CD14-positive monocyte (primary cell): ENCODE results near the gene CLDN22. TPM values are rescaled to one million over a fixed set of nuclear protein-coding genes. Genes with fewer than 3 reads are reported as not detected.

ENCODE experiments used
- DNase-seq, 3 donors: peaks; one replicate each; pipeline ENCODE4 v3.0.0-alpha.2; 2011 to 2022
- H2AFZ ChIP-seq: 2 replicates; pipeline ENCODE4 v1.6.0; 2012; ENCODE audit warnings: mild to moderate bottlenecking, low read depth, low read length, inconsistent platforms; ENCODE audit not compliant: insufficient read depth, poor library complexity, severe bottlenecking
- H3K27ac ChIP-seq, 2 donors: 1 replicate in 1 of 2; 2 replicates in 1 of 2; pipeline ENCODE4 v1.5.1; 2012 to 2013; ENCODE audit warnings: low read length in 2 of 2, control low read depth in 1 of 2, inconsistent platforms in 1 of 2, low read depth in 1 of 2, mild to moderate bottlenecking in 1 of 2
- H3K27me3 ChIP-seq, 2 donors: one replicate each; pipeline versions ENCODE4 v1.6.0 to v1.6.1; 2011 to 2013; ENCODE audit warnings: low read length in 2 of 2; ENCODE audit not compliant: control insufficient read depth in 2 of 2, insufficient read depth in 2 of 2
- H3K36me3 ChIP-seq, 2 donors: replicated peaks in 1 of 2; 1 replicate in 1 of 2; 2 replicates in 1 of 2; pipeline versions ENCODE4 v1.5.1 to v1.6.1; 2012 to 2013; ENCODE audit warnings: low read length in 2 of 2, control low read depth in 1 of 2, inconsistent platforms in 1 of 2, mild to moderate bottlenecking in 1 of 2; ENCODE audit not compliant: insufficient read depth in 2 of 2, control insufficient read depth in 1 of 2
- H3K4me1 ChIP-seq, 2 donors: 1 replicate in 1 of 2; 2 replicates in 1 of 2; pipeline versions ENCODE4 v1.5.1 to v1.6.1; 2012 to 2013; ENCODE audit warnings: low read length in 2 of 2, control low read depth in 1 of 2, inconsistent platforms in 1 of 2, mild to moderate bottlenecking in 1 of 2, moderate library complexity in 1 of 2; ENCODE audit not compliant: insufficient read depth in 2 of 2, control insufficient read depth in 1 of 2
- H3K4me2 ChIP-seq: replicated peaks from 2 replicates; pipeline ENCODE3; 2012; ENCODE audit warnings: low read length, moderate library complexity, mild to moderate bottlenecking; ENCODE audit not compliant: poor library complexity, severe bottlenecking; ENCODE audit errors: extremely low read depth
- H3K4me3 ChIP-seq, 3 experiments: fragments of 200-600 bp in 1 of 3; sonication (generic) in 1 of 3; replicated peaks in 1 of 3; 1 replicate in 2 of 3; 2 replicates in 1 of 3; pipeline ENCODE4 v1.5.1; 2011 to 2013; ENCODE audit warnings: low read length in 3 of 3, mild to moderate bottlenecking in 3 of 3, control low read depth in 2 of 3, low read depth in 2 of 3, inconsistent platforms in 1 of 3, moderate library complexity in 1 of 3
- H3K79me2 ChIP-seq: 2 replicates; pipeline ENCODE4 v1.6.0; 2012; ENCODE audit warnings: mild to moderate bottlenecking, control low read depth, inconsistent platforms, low read length, moderate library complexity; ENCODE audit not compliant: insufficient read depth
- H3K9ac ChIP-seq: 2 replicates; pipeline ENCODE4 v1.6.0; 2017; ENCODE audit warnings: low read length, mild to moderate bottlenecking; ENCODE audit not compliant: insufficient read depth, poor library complexity, severe bottlenecking
- H3K9me3 ChIP-seq, 2 donors: replicated peaks in 1 of 2; 1 replicate in 1 of 2; 2 replicates in 1 of 2; pipeline versions ENCODE4 v1.5.1 to v1.6.1; 2012 to 2013; ENCODE audit warnings: low read length in 2 of 2, control low read depth in 1 of 2; ENCODE audit not compliant: control insufficient read depth in 1 of 2, insufficient read depth in 1 of 2
- H4K20me1 ChIP-seq: 2 replicates; pipeline ENCODE4 v1.6.0; 2012; ENCODE audit warnings: mild to moderate bottlenecking, low read length, control low read depth, moderate library complexity; ENCODE audit not compliant: insufficient read depth
- H3K27ac Mint-ChIP-seq, 7 donors: one replicate each; pipeline ENCODE4 v1.8.0; 2020; ENCODE audit warnings: mild to moderate bottlenecking in 7 of 7, mixed read lengths in 7 of 7, moderate library complexity in 6 of 7, inconsistent platforms in 2 of 7
- H3K27me3 Mint-ChIP-seq, 3 donors: one replicate each; pipeline ENCODE4 v1.8.0; 2021 to 2022; ENCODE audit warnings: low read depth in 3 of 3, mild to moderate bottlenecking in 3 of 3, mixed read lengths in 3 of 3, moderate library complexity in 3 of 3, inconsistent platforms in 1 of 3
- H3K36me3 Mint-ChIP-seq, 2 donors: one replicate each; pipeline ENCODE4 v1.8.0; 2020; ENCODE audit warnings: mixed read lengths in 2 of 2, inconsistent platforms in 1 of 2, mild to moderate bottlenecking in 1 of 2
- H3K4me1 Mint-ChIP-seq: one replicate; pipeline ENCODE4 v1.8.0; 2020; ENCODE audit warnings: mild to moderate bottlenecking, mixed read lengths
- H3K4me3 Mint-ChIP-seq, 2 donors: one replicate each; pipeline ENCODE4 v1.8.0; 2020; ENCODE audit warnings: mild to moderate bottlenecking in 2 of 2, mixed read lengths in 2 of 2, moderate library complexity in 1 of 2
- H3K9me3 Mint-ChIP-seq, 7 donors: one replicate each; pipeline ENCODE4 v1.8.0; 2020 to 2022; ENCODE audit warnings: mixed read lengths in 7 of 7, mild to moderate bottlenecking in 6 of 7, moderate library complexity in 6 of 7, inconsistent platforms in 2 of 7
- WGBS: methylation state at CpG from one replicate; pipeline ENCODE4 v1.1.5; 2013; ENCODE audit warnings: missing lambda C conversion rate; ENCODE audit not compliant: insufficient coverage; 5-methylcytosine and 5-hydroxymethylcytosine counted together
- intact Hi-C, 2 donors: fragments of 100-400 bp; cut with micrococcal nuclease; formaldehyde crosslinking; loops; one replicate each; pipeline versions ENCODE4 v1.15.0 to v1.15.1; 2023
- polyA plus RNA-seq, 3 donors: library from polyadenylated mRNA; depleted of rRNA in 1 of 3; unstranded in 2 of 3; stranded (reverse) in 1 of 3; fragments of 300-500 nt in 2 of 3; fragments of >200 nt in 1 of 3; fragmentation: Illumina TruSeq in 2 of 3; gene quantifications; 1 replicate in 2 of 3; 2 replicates in 1 of 3; pipeline ENCODE4 v1.2.3, GENCODE V29; 2012 to 2021
- TF ChIP-seq, protein P1 (sequence below): fragments of 200-600 bp; IDR thresholded peaks from one replicate; pipeline ENCODE4 v1.8.0; 2022; ENCODE audit warnings: antibody characterized with exemption, mild to moderate bottlenecking

Gene CLDN22
- polyA plus RNA-seq, 3 donors: not detected

DNA sequence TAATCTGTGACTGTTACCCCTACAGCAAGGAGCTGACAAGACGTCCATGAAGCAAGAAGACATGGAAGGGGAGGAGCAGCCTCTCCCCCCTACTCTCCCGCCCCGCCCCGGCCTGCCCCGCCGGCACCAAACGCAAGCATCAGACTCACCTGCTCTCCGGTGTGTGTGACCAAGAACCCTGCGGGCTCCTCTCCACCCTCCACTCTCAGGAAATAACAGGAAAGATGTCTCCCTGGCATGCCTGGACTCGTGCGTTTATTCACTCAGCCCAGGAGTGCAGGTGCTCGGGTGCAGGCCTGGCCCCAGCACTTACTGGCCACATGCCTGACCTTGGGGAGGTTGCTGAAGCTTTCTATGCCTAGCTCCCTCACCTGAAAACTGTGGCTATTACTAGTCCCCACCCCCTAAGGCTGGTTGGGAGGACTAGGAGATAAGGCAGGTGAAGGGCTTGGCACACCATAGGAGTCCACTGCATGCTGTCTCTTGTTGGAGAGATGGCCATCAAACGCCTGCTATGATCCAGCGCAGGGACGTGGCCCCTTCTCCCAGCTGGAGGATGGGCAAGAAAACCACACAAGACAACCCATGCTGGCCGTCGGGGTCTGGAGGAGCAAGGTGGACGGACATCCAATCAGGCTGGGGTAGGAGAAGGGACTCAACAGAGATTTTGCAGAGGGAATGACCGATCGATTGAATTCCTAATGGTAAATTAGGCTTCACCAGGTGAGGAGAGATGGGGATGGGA, 37.0 kb upstream of the CLDN22 start:
- no peaks in the 10 kb centered on the region for H3K79me2 ChIP-seq
- no peak overlapping the region for H3K9ac ChIP-seq
- H3K4me3 Mint-ChIP-seq: no peak overlapping the region
- TF ChIP-seq, protein P1, sequence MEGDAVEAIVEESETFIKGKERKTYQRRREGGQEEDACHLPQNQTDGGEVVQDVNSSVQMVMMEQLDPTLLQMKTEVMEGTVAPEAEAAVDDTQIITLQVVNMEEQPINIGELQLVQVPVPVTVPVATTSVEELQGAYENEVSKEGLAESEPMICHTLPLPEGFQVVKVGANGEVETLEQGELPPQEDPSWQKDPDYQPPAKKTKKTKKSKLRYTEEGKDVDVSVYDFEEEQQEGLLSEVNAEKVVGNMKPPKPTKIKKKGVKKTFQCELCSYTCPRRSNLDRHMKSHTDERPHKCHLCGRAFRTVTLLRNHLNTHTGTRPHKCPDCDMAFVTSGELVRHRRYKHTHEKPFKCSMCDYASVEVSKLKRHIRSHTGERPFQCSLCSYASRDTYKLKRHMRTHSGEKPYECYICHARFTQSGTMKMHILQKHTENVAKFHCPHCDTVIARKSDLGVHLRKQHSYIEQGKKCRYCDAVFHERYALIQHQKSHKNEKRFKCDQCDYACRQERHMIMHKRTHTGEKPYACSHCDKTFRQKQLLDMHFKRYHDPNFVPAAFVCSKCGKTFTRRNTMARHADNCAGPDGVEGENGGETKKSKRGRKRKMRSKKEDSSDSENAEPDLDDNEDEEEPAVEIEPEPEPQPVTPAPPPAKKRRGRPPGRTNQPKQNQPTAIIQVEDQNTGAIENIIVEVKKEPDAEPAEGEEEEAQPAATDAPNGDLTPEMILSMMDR: no peak
- H3K36me3 Mint-ChIP-seq: no peaks in the 10 kb centered on the region
- H3K4me3 ChIP-seq: no peak overlapping the region
- H3K27me3 ChIP-seq: no peaks in the 10 kb centered on the region
- no peak overlapping the region for H3K27ac ChIP-seq
- DNase-seq: no peak
- peaks cover 3% of the 10 kb centered on the region for H3K4me1 Mint-ChIP-seq
- H3K9me3 Mint-ChIP-seq: peaks cover 0 to 3% (median 0%) of the 10 kb centered on the region in 7 donors
- no peaks in the 10 kb centered on the region for H3K4me1 ChIP-seq
- H3K27me3 Mint-ChIP-seq: peaks cover 0 to 4% (median 2%) of the 10 kb centered on the region in 3 donors
- no peaks in the 10 kb centered on the region for H4K20me1 ChIP-seq
- 99% methylated on average over 10 of the region's 20 CpGs for WGBS
- no peak overlapping the region for H3K27ac Mint-ChIP-seq
- no peaks in the 10 kb centered on the region for H3K9me3 ChIP-seq
- no peak overlapping the region for H3K4me2 ChIP-seq
- intact Hi-C loops: no loop called here
- no peaks in the 10 kb centered on the region for H3K36me3 ChIP-seq
- no peak overlapping the region for H2AFZ ChIP-seq

DNA sequence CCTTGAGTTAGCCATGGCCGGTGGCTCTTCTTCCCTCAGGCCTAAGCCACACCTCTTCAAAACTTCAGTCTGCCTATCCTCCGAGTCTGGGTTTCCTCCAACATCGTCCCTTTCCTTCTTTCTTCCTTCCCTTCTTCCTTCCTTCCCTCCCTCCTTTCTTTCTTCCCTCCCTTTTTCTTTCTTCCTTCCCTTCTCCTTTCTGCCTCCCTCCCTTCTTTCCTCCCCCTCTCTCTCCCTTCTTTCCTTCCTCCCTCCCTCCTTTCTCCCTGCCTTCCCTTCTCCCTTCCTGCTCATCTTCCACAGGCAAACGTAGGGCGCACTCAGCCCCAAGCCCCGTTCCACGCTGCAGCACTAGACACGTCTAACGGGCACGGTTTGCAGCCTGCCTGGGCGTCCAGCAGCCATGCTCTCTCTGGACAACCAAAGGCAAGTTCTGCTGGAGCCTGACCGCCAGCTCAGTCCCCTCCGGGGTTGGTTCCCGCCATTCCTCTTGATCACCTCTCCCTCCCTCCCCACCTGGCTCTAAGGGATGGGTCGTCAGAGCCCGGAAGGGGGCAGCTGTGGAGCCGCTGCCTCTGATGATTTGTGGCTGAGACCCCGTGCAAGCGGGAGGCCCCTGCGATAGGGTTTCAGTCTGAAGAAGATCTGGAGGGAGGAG, 36.2 kb upstream of the CLDN22 start:
- no peaks in the 10 kb centered on the region for H3K36me3 ChIP-seq
- H3K4me3 Mint-ChIP-seq: no peak overlapping the region
- intact Hi-C loops: no loop called here

More for the DNA sequence above, 36.2 kb upstream of the CLDN22 start:
- Mint-ChIP-seq H3K36me3 (no peaks in the 10 kb centered on the region), H3K4me1 (peaks cover 3% of the 10 kb centered on the region), H3K9me3 (peaks cover 0 to 5% (median 0%) of the 10 kb centered on the region in 7 donors), H3K27ac (peak overlapping the region in 2 of 7 donors; percentile 14 to 26), H3K27me3 (peaks cover 0 to 4% (median 2%) of the 10 kb centered on the region in 3 donors)
- Histone ChIP-seq H3K9ac (no peak overlapping the region), H2AFZ (no peak overlapping the region), H3K79me2 (no peaks in the 10 kb centered on the region), H3K27ac (no peak overlapping the region), H3K4me1 (no peaks in the 10 kb centered on the region), H3K4me3 (no peak overlapping the region), H4K20me1 (no peaks in the 10 kb centered on the region), H3K4me2 (no peak overlapping the region), H3K27me3 (no peaks in the 10 kb centered on the region), H3K9me3 (no peaks in the 10 kb centered on the region)
- 90% methylated on average over 17 of the region's 20 CpGs for WGBS
- TF ChIP-seq, protein P1: no peak
- DNase-seq: no peak
